ENCODE data around the gene CRTC1.

- TF ChIP-seq EZH2phosphoT487 (IDR thresholded peaks at IDR 0.05; ENCODE audit: insufficient read depth, low read depth) (no peak), EZH2 (IDR thresholded peaks at IDR 0.05; ENCODE audit: insufficient read depth, poor library complexity, severe bottlenecking) (no peak)
Observed at GRCh38 chr19:18807861-18808331, 124.4 kb downstream of the CRTC1 start.
